Breast epithelium (tissue), 3 donors: ENCODE data around the gene IDH1.

Experiments
- CTCF ChIP-seq, 3 donors: fragments of 450-650 bp; IDR thresholded peaks; one replicate each; pipeline ENCODE4 v1.5.1; 2016 to 2017; ENCODE audit warnings: antibody characterized with exemption in 3 of 3, mild to moderate bottlenecking in 3 of 3, moderate library complexity in 3 of 3
- POLR2A ChIP-seq: fragments of 450-650 bp; IDR thresholded peaks from one replicate; pipeline ENCODE4 v1.6.1; 2016; ENCODE audit warnings: antibody characterized with exemption, mild to moderate bottlenecking, moderate library complexity
- POLR2AphosphoS5 ChIP-seq, 3 donors: sonication (generic); formaldehyde crosslinking; IDR thresholded peaks; one replicate each; pipeline ENCODE4 v1.6.1; 2017; ENCODE audit warnings: antibody characterized with exemption in 3 of 3

GRCh38 chr2:208297961-208298360, 43.1 kb upstream of the IDH1 start:
- TF ChIP-seq CTCF (IDR thresholded peaks at IDR 0.05) = no peak
- TF ChIP-seq POLR2A = no peak
- no peak for TF ChIP-seq POLR2AphosphoS5 (IDR thresholded peaks at IDR 0.05)
